Testis (tissue), 5 donors: ENCODE results near the gene TNFSF8. TPM values are rescaled to one million over a fixed set of nuclear protein-coding genes. Genes with fewer than 3 reads are reported as not detected.

Experiments used
- DNase-seq: peaks from one replicate; pipeline ENCODE4 v3.0.0-alpha.2; 2019
- H3K27ac ChIP-seq, 2 donors: fragments of 200-600 bp; sonication (generic); one replicate each; pipeline ENCODE4 v1.5.1; 2019
- H3K27me3 ChIP-seq: fragments of 200-600 bp; sonication (generic); one replicate; pipeline ENCODE4 v1.5.1; 2019
- H3K36me3 ChIP-seq: fragments of 200-600 bp; sonication (generic); one replicate; pipeline ENCODE4 v1.5.1; 2017; ENCODE audit warnings: low read depth; ENCODE audit errors: missing control alignments
- H3K4me1 ChIP-seq: fragments of 200-600 bp; sonication (generic); one replicate; pipeline ENCODE4 v1.5.1; 2019
- H3K4me3 ChIP-seq, 2 donors: fragments of 200-600 bp; sonication (generic); one replicate each; pipeline ENCODE4 v1.5.1; 2017 to 2019
- H3K9me3 ChIP-seq: fragments of 200-600 bp; sonication (generic); one replicate; pipeline ENCODE4 v1.5.1; 2017
- CTCF ChIP-seq, 3 experiments: fragments of 450-650 bp in 2 of 3; fragments of 200-600 bp in 1 of 3; sonication (generic) in 1 of 3; IDR thresholded peaks; one replicate each; pipeline ENCODE4 v1.5.1; 2016 to 2019; ENCODE audit warnings: antibody characterized with exemption in 3 of 3, mild to moderate bottlenecking in 2 of 3, moderate library complexity in 1 of 3
- POLR2A ChIP-seq: fragments of 450-650 bp; IDR thresholded peaks from one replicate; pipeline ENCODE4 v1.6.1; 2017; ENCODE audit warnings: antibody characterized with exemption, mild to moderate bottlenecking, moderate library complexity
- WGBS, 2 donors: methylation state at CpG; one replicate each; pipeline ENCODE4 v1.1.5; 2018; 5-methylcytosine and 5-hydroxymethylcytosine counted together
- intact Hi-C: fragments of 100-400 bp; cut with DNase I; formaldehyde crosslinking; loops from one replicate; pipeline ENCODE4 v1.15.1; 2023; ENCODE audit warnings: low total_unique reads
- long read RNA-seq, 2 donors: transcript quantifications; one replicate each; lab custom pipeline, GENCODE V29; 2026
- polyA plus RNA-seq: library from polyadenylated mRNA; stranded (reverse); fragments of 350-450 nt; fragmentation: Illumina TruSeq; extraction: RNeasy Lipid Tissue Mini Kit (QIAGEN cat#74804); gene quantifications from one replicate; pipeline ENCODE4 v1.2.3, GENCODE V29; 2014; ENCODE audit warnings: low read depth, low replicate concordance; ENCODE audit not compliant: insufficient read depth
- total RNA-seq, 2 donors: library from RNA; depleted of rRNA; stranded (reverse); fragments of >200 nt; gene quantifications; one replicate each; pipeline ENCODE4 v1.2.3, GENCODE V29; 2016

TNFSF8 gene
- total RNA-seq (1 to 10 TPM in 1 of 2 donors, under 1 TPM in 1; 0.63 to 1.1 TPM), polyA plus RNA-seq (1.3 TPM)
- long read RNA-seq, donor 1, result 0 reads
- long read RNA-seq, donor 2, result 0 reads

GRCh38 chr9:114930056-114930812 is at the start of gene TNFSF8:
TNFSF8 (minus strand) TSS chr9:114930591; CDS start chr9:114930303, 288 bp downstream.
- no peaks in the 10 kb centered on the region for H3K4me1 ChIP-seq
- peak within 1 kb of the TSS in 1 of 2 donors; percentile 27 for H3K4me3 ChIP-seq
- no peaks in the 10 kb centered on the region for H3K9me3 ChIP-seq
- H3K27me3 ChIP-seq, result no peaks in the 10 kb centered on the region
- TF ChIP-seq CTCF (IDR thresholded peaks at IDR 0.05), result no peak
- TF ChIP-seq POLR2A, result no peak
- no peak within 1 kb of the TSS for H3K27ac ChIP-seq
- no peaks in the 10 kb centered on the region for H3K36me3 ChIP-seq
- intact Hi-C loops, result no loop called here
- WGBS, 2 donors, result 49 to 69% methylated on average over 24 of the region's 24 CpGs
- no peak for DNase-seq

GRCh38 chr9:114973216-114973615 is 42.8 kb upstream of the TNFSF8 start:
- intact Hi-C loops, result no loop called here
- H3K9me3 ChIP-seq, result no peaks in the 10 kb centered on the region
- no peaks in the 10 kb centered on the region for H3K36me3 ChIP-seq
- DNase-seq, result no peak
- H3K27me3 ChIP-seq, result no peaks in the 10 kb centered on the region
- WGBS, 2 donors, result 79 to 86% methylated on average over 2 of the region's 2 CpGs
- TF ChIP-seq POLR2A, result no peak
- H3K4me3 ChIP-seq, result no peak overlapping the region
- no peaks in the 10 kb centered on the region for H3K4me1 ChIP-seq
- no peak overlapping the region for H3K27ac ChIP-seq

GRCh38 chr9:114972510-114973136 is 42.2 kb upstream of the TNFSF8 start:
- no peaks in the 10 kb centered on the region for H3K4me1 ChIP-seq
- no peaks in the 10 kb centered on the region for H3K36me3 ChIP-seq
- WGBS, 2 donors, result 69 to 70% methylated on average over 3 of the region's 3 CpGs
- H3K27ac ChIP-seq, result no peak overlapping the region
- TF ChIP-seq CTCF (IDR thresholded peaks at IDR 0.05), result no peak
- no peak for TF ChIP-seq POLR2A
- intact Hi-C loops, result no loop called here
- no peak for DNase-seq
- no peaks in the 10 kb centered on the region for H3K27me3 ChIP-seq
- no peak overlapping the region for H3K4me3 ChIP-seq
- no peaks in the 10 kb centered on the region for H3K9me3 ChIP-seq

- Histone ChIP-seq H3K27ac (no peak overlapping the region), H3K4me3 (no peak overlapping the region), H3K9me3 (no peaks in the 10 kb centered on the region), H3K36me3 (no peaks in the 10 kb centered on the region), H3K4me1 (no peaks in the 10 kb centered on the region), H3K27me3 (no peaks in the 10 kb centered on the region)
- no peak for DNase-seq
- TF ChIP-seq POLR2A, result no peak
- TF ChIP-seq CTCF (IDR thresholded peaks at IDR 0.05), result no peak
- WGBS, 2 donors, result 64 to 77% methylated on average over 1 of the region's 1 CpG
- intact Hi-C loops, result no loop called here
These were observed 38.9 kb upstream of the TNFSF8 start for GRCh38 chr9:114969269-114969668.

- H3K9me3 ChIP-seq, result no peaks in the 10 kb centered on the region
- intact Hi-C loops, result no loop called here
- TF ChIP-seq CTCF (IDR thresholded peaks at IDR 0.05) (no peak), POLR2A (no peak)
- no peaks in the 10 kb centered on the region for H3K36me3 ChIP-seq
- no peak for DNase-seq
- H3K27ac ChIP-seq, result no peak overlapping the region
- H3K4me3 ChIP-seq, result no peak overlapping the region
- 6 to 21% methylated on average over 1 of the region's 1 CpG for WGBS, 2 donors
- H3K27me3 ChIP-seq, result no peaks in the 10 kb centered on the region
- no peaks in the 10 kb centered on the region for H3K4me1 ChIP-seq
These were observed 38.3 kb upstream of the TNFSF8 start for GRCh38 chr9:114968671-114969070.
